ENCODE measurements around the gene IPO4.

- TF ChIP-seq CTCF (IDR thresholded peaks at IDR 0.05) (no peak), POLR2A (IDR thresholded peaks at IDR 0.05) (no peak)
Measured at GRCh38 chr14:24181371-24182077, 7.1 kb downstream of the IPO4 start.
